Testis (tissue), 2 donors: ENCODE measurements around the gene PLAAT3.

ENCODE experiments used
- POLR2A ChIP-seq: fragments of 450-650 bp; IDR thresholded peaks from one replicate; pipeline ENCODE4 v1.6.1; 2017; ENCODE audit warnings: antibody characterized with exemption, mild to moderate bottlenecking, moderate library complexity
- TF ChIP-seq, protein P1 (sequence below), 3 experiments: fragments of 450-650 bp in 2 of 3; fragments of 200-600 bp in 1 of 3; sonication (generic) in 1 of 3; IDR thresholded peaks; one replicate each; pipeline ENCODE4 v1.5.1; 2016 to 2019; ENCODE audit warnings: antibody characterized with exemption in 3 of 3, mild to moderate bottlenecking in 2 of 3, moderate library complexity in 1 of 3

DNA sequence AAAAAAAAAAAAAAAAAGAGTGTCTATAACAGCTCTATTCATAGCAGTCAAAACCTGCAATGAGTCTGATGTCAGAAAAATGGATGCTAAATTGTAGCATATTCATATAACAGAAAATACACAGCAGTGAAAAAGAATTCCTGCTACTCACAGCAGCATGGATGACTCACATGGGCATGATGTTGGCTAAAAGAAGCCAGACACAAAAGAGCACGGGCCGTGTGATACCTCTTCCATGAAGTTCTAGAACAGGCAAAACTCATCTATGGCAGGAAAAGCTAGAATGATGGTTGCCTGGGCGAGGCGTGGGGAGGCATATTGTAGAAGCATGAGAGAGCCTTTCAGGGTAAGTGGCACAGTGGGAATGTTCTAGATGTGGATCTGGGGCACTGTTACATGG is 18.9 kb downstream of the PLAAT3 start:
- TF ChIP-seq, protein P1, sequence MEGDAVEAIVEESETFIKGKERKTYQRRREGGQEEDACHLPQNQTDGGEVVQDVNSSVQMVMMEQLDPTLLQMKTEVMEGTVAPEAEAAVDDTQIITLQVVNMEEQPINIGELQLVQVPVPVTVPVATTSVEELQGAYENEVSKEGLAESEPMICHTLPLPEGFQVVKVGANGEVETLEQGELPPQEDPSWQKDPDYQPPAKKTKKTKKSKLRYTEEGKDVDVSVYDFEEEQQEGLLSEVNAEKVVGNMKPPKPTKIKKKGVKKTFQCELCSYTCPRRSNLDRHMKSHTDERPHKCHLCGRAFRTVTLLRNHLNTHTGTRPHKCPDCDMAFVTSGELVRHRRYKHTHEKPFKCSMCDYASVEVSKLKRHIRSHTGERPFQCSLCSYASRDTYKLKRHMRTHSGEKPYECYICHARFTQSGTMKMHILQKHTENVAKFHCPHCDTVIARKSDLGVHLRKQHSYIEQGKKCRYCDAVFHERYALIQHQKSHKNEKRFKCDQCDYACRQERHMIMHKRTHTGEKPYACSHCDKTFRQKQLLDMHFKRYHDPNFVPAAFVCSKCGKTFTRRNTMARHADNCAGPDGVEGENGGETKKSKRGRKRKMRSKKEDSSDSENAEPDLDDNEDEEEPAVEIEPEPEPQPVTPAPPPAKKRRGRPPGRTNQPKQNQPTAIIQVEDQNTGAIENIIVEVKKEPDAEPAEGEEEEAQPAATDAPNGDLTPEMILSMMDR (IDR thresholded peaks at IDR 0.05) = no peak
- no peak for TF ChIP-seq POLR2A
